HepG2 (cell line): ENCODE measurements around the gene TSACC. TPM values are rescaled to one million over a fixed set of nuclear protein-coding genes. Genes with fewer than 3 reads are reported as not detected.

Source experiments
- ATF2 ChIP-seq: sonication (generic); formaldehyde crosslinking; IDR thresholded peaks from 2 replicates; pipeline ENCODE4 v1.4.0; 2020; ENCODE audit warnings: missing genetic modification reagents
- ATF3 ChIP-seq: sonication (generic); formaldehyde crosslinking; IDR thresholded peaks from 2 replicates; pipeline ENCODE4 v1.4.0; 2020; ENCODE audit warnings: missing genetic modification reagents
- ELF1 ChIP-seq: sonication (generic); formaldehyde crosslinking; IDR thresholded peaks from 2 replicates; pipeline ENCODE4 v1.4.0; 2020; ENCODE audit warnings: missing genetic modification reagents
- GATAD2A ChIP-seq: IDR thresholded peaks from 2 replicates; pipeline ENCODE4 v1.6.1; 2016
- HMG20A ChIP-seq: IDR thresholded peaks from 2 replicates; pipeline ENCODE4 v1.6.1; 2016; ENCODE audit warnings: borderline replicate concordance
- JUN ChIP-seq: sonication (generic); formaldehyde crosslinking; IDR thresholded peaks from 2 replicates; pipeline ENCODE4 v1.4.0; 2020; ENCODE audit warnings: mild to moderate bottlenecking, missing genetic modification reagents
- KDM1A ChIP-seq: IDR thresholded peaks from 2 replicates; pipeline ENCODE4 v1.6.1; 2016; ENCODE audit warnings: missing compliant biosample characterization
- MYNN ChIP-seq: sonication (generic); formaldehyde crosslinking; IDR thresholded peaks from 2 replicates; pipeline ENCODE4 v1.4.0; 2020; ENCODE audit warnings: mild to moderate bottlenecking, low read depth, missing genetic modification reagents
- NCOA2 ChIP-seq: sonication (generic); formaldehyde crosslinking; IDR thresholded peaks from 2 replicates; pipeline ENCODE4 v1.8.0; 2022; ENCODE audit warnings: inconsistent platforms
- RARG ChIP-seq: sonication (generic); formaldehyde crosslinking; IDR thresholded peaks from 2 replicates; pipeline ENCODE4 v1.4.0; 2020; ENCODE audit warnings: low read depth, mild to moderate bottlenecking, missing genetic modification reagents
- RCOR2 ChIP-seq: IDR thresholded peaks from 2 replicates; pipeline ENCODE4 v1.6.1; 2016; ENCODE audit warnings: missing biosample characterization, missing genetic modification reagents
- SMAD3 ChIP-seq: sonication (generic); formaldehyde crosslinking; IDR thresholded peaks from 2 replicates; pipeline ENCODE4 v1.4.0; 2020; ENCODE audit warnings: missing genetic modification reagents
- SOX13 ChIP-seq, 3 experiments: fragments of 450-650 bp in 1 of 3; sonication (generic) in 1 of 3; formaldehyde crosslinking in 1 of 3; IDR thresholded peaks in 2 of 3; conservative IDR thresholded peaks in 1 of 3; 2 replicates each; pipeline versions ENCODE4 v1.5.0 to v1.6.1; 2016 to 2020; ENCODE audit warnings: antibody characterized with exemption in 1 of 3, mild to moderate bottlenecking in 1 of 3, missing compliant biosample characterization in 1 of 3, missing genetic modification reagents in 1 of 3, moderate library complexity in 1 of 3
- SOX5 ChIP-seq: IDR thresholded peaks from 2 replicates; pipeline ENCODE4 v1.6.1; 2016; ENCODE audit warnings: borderline replicate concordance
- SRF ChIP-seq: IDR thresholded peaks from 2 replicates; pipeline ENCODE4 v1.6.1; 2011; ENCODE audit warnings: mild to moderate bottlenecking, low read depth, low read length, moderate library complexity
- TFAP4 ChIP-seq: sonication (generic); IDR thresholded peaks from 2 replicates; pipeline ENCODE4 v1.6.1; 2016; ENCODE audit warnings: low read depth, borderline replicate concordance
- THRA ChIP-seq: sonication (generic); formaldehyde crosslinking; IDR thresholded peaks from 2 replicates; pipeline ENCODE4 v1.4.0; 2020; ENCODE audit warnings: missing genetic modification reagents, borderline replicate concordance
- ZC3H13 ChIP-seq: sonication (generic); formaldehyde crosslinking; IDR thresholded peaks from 2 replicates; pipeline ENCODE4 v1.8.1; 2023; ENCODE audit warnings: mild to moderate bottlenecking, missing genetic modification reagents, moderate library complexity
- ZFP36L2 ChIP-seq: sonication (generic); formaldehyde crosslinking; IDR thresholded peaks from 2 replicates; pipeline ENCODE4 v1.4.0; 2020; ENCODE audit warnings: missing genetic modification reagents
- ZNF207 ChIP-seq: fragments of 450-650 bp; IDR thresholded peaks from 2 replicates; pipeline ENCODE4 v1.6.1; 2016; ENCODE audit warnings: antibody characterized with exemption, borderline replicate concordance
- ZNF263 ChIP-seq: sonication (generic); formaldehyde crosslinking; IDR thresholded peaks from 2 replicates; pipeline ENCODE4 v1.4.0; 2020; ENCODE audit warnings: missing genetic modification reagents
- ZNF510 ChIP-seq: sonication (generic); formaldehyde crosslinking; IDR thresholded peaks from 2 replicates; pipeline ENCODE4 v1.4.0; 2020; ENCODE audit warnings: low read depth, mild to moderate bottlenecking, missing genetic modification reagents
- ZNF576 ChIP-seq: sonication (generic); formaldehyde crosslinking; IDR thresholded peaks from 2 replicates; pipeline ENCODE4 v1.4.0; 2020; ENCODE audit warnings: mild to moderate bottlenecking, missing genetic modification reagents
- ZNF597 ChIP-seq: sonication (generic); formaldehyde crosslinking; IDR thresholded peaks from 2 replicates; pipeline ENCODE4 v1.5.0; 2020; ENCODE audit warnings: missing genetic modification reagents
- polyA plus RNA-seq, 8 experiments: library from polyadenylated mRNA; depleted of rRNA in 3 of 8; stranded (reverse) in 7 of 8; unstranded in 1 of 8; fragments of >200 nt; fragmentation: Illumina TruSeq in 4 of 8; extraction: Trizol in 4 of 8; gene quantifications; 2 replicates each; pipeline versions ENCODE4 v1.2.1 to v1.2.3, GENCODE V29; 2011 to 2016; ENCODE audit warnings: low read depth in 4 of 8, missing spikeins in 1 of 8, mixed read lengths in 1 of 8; ENCODE audit not compliant: insufficient read depth in 1 of 8
- total RNA-seq, 5 experiments: library from RNA; depleted of rRNA; stranded (reverse); fragments of >200 nt; fragmentation: Illumina TruSeq; extraction: Trizol; gene quantifications; 2 replicates each; pipeline ENCODE4 v1.2.3, GENCODE V29; 2016; ENCODE audit warnings: low read depth in 1 of 5

TSACC gene
- total and polyA plus RNA-seq, 2 of the 13 experiments (the other 11 are each of a cell fraction or from before 2014, with no cell fraction given) = 1.5 to 2.6 TPM

GRCh38 chr1:156376146-156376545 is 37.8 kb downstream of the TSACC start (continued):
- TF ChIP-seq ATF2 (CRISPR knock-in tag) (peak; percentile 88), ELF1 (CRISPR knock-in tag) (no peak), RARG (CRISPR knock-in tag) (no peak), ZNF207 (no peak), RCOR2 (CRISPR knock-in tag) (0 out of 2 replicates have a peak, but pooled peaks have one; percentile 20), TFAP4 (no peak), SOX5 (0 out of 2 replicates have a peak, but pooled peaks have one; percentile 19), ZNF597 (CRISPR knock-in tag) (no peak), ZNF263 (CRISPR knock-in tag) (no peak), SOX13 (IDR thresholded peaks at IDR 0.05) (no peak), SOX13 (CRISPR knock-in tag; conservative IDR thresholded peaks at IDR 0.05 in 1 of 2, IDR thresholded peaks at IDR 0.05 in 1 of 2) (0 out of 4 replicates have a peak, but pooled peaks of 1 of the 2 experiments have one; percentile 12), ZC3H13 (no peak), KDM1A (CRISPR knock-in tag) (0 out of 2 replicates have a peak, but pooled peaks have one; percentile 20), SRF (no peak), MYNN (no peak), ZFP36L2 (CRISPR knock-in tag) (no peak), THRA (CRISPR knock-in tag) (0 out of 2 replicates have a peak, but pooled peaks have one; percentile 19), ATF3 (CRISPR knock-in tag) (peak; percentile 73; the same call in 1 of the 2 replicates), HMG20A (CRISPR knock-in tag) (peak; percentile 39; the same call in 1 of the 2 replicates), JUN (CRISPR knock-in tag) (peak; percentile 80), ZNF510 (CRISPR knock-in tag) (no peak), ZNF576 (CRISPR knock-in tag) (no peak), GATAD2A (peak; percentile 60; the same call in 1 of the 2 replicates), SMAD3 (CRISPR knock-in tag) (0 out of 2 replicates have a peak, but pooled peaks have one; percentile 28), NCOA2 (CRISPR knock-in tag) (peak; percentile 58)
